Left renal pelvis (tissue), 4 donors: ENCODE measurements around the gene DSTN. TPM values are rescaled to one million over a fixed set of nuclear protein-coding genes. Genes with fewer than 3 reads are reported as not detected.
"Not testable (repeated sequence)": the region's sequence is repeated elsewhere in the genome, so short reads cannot be mapped to it uniquely, and the experiment has no call there.

Source experiments
- DNase-seq, 4 donors: peaks; one replicate each; pipeline ENCODE4 v3.0.0-alpha.2; 2013; ENCODE audit warnings: low read depth in 4 of 4, low spot score in 3 of 4
- polyA plus RNA-seq, 4 donors: library from polyadenylated mRNA; unstranded; fragments of 120-200 nt; gene quantifications; one replicate each; pipeline ENCODE4 v1.2.1, GENCODE V29; 2013; ENCODE audit not compliant: insufficient read length in 4 of 4

The DSTN gene
- polyA plus RNA-seq, 4 donors, result 313 to 472 (median 389) TPM

- DNase-seq, result not testable (repeated sequence)
Measured at GRCh38 chr20:17659344-17659743, 89.5 kb downstream of the DSTN start.

Other genes with a start within 250 kb of the DSTN start
- 1 to 10 TPM; 3.1 to 4.9 (median 3.8) TPM for gene BFSP1, start 38.7 kb upstream of the DSTN start, polyA plus RNA-seq
- 100 to 1,000 TPM; 116 to 208 (median 134) TPM for gene RRBP1, start 112.2 kb downstream of the DSTN start, polyA plus RNA-seq
- gene BANF2, start 129.9 kb downstream of the DSTN start, polyA plus RNA-seq, result not detected